Lung (tissue), 12 donors: Measurements from ENCODE around the gene SSRP1. TPM values are rescaled to one million over a fixed set of nuclear protein-coding genes. Genes with fewer than 3 reads are reported as not detected.
A peak's percentile ranks its signal among the peaks of the same experiment; 100 is the strongest.

Experiments
- ATAC-seq: fragments of 200-7000 bp; cut with Tn5 transposase; one replicate; pipeline ENCODE4 v1.9.1; 2020; ENCODE audit warnings: moderate number of reproducible peaks; ENCODE audit not compliant: insufficient read depth, low FRiP score
- DNase-seq, 3 donors: peaks; one replicate each; pipeline ENCODE4 v3.0.0-alpha.2; 2013 to 2017
- H3K27ac ChIP-seq, 2 donors: one replicate each; pipeline ENCODE4 v1.5.1; 2013; ENCODE audit warnings: mild to moderate bottlenecking in 2 of 2, moderate library complexity in 2 of 2, control low read depth in 1 of 2, inconsistent platforms in 1 of 2, low read depth in 1 of 2, low read length in 1 of 2
- H3K27me3 ChIP-seq, 3 donors: one replicate each; pipeline ENCODE4 v1.5.1; 2013; ENCODE audit warnings: low read length in 2 of 3; ENCODE audit not compliant: control insufficient read depth in 3 of 3, insufficient read depth in 3 of 3
- H3K36me3 ChIP-seq, 4 donors: one replicate each; pipeline ENCODE4 v1.5.1; 2013; ENCODE audit warnings: low read length in 4 of 4, mild to moderate bottlenecking in 1 of 4, moderate library complexity in 1 of 4; ENCODE audit not compliant: control insufficient read depth in 4 of 4, insufficient read depth in 4 of 4
- H3K4me1 ChIP-seq, 5 donors: one replicate each; pipeline ENCODE4 v1.5.1; 2013; ENCODE audit warnings: low read length in 5 of 5, mild to moderate bottlenecking in 2 of 5, moderate library complexity in 1 of 5; ENCODE audit not compliant: control insufficient read depth in 5 of 5, insufficient read depth in 5 of 5
- H3K4me3 ChIP-seq: one replicate; pipeline ENCODE4 v1.5.1; 2013; ENCODE audit warnings: mild to moderate bottlenecking, control low read depth, moderate library complexity
- H3K9ac ChIP-seq, 2 donors: one replicate each; pipeline ENCODE4 v1.5.1; 2013; ENCODE audit warnings: low read length in 2 of 2, control low read depth in 1 of 2; ENCODE audit not compliant: insufficient read depth in 1 of 2
- H3K9me3 ChIP-seq, 4 donors: one replicate each; pipeline ENCODE4 v1.5.1; 2013; ENCODE audit warnings: low read length in 3 of 4, mild to moderate bottlenecking in 1 of 4, moderate library complexity in 1 of 4; ENCODE audit not compliant: control insufficient read depth in 4 of 4, insufficient read depth in 3 of 4
- CTCF ChIP-seq: IDR thresholded peaks from 2 replicates; pipeline ENCODE4 v1.5.1; 2012; ENCODE audit warnings: mild to moderate bottlenecking; ENCODE audit errors: control extremely low read depth, extremely low read depth
- WGBS, 2 donors: extraction: QIAGEN DNeasy Blood & Tissue Kit; methylation state at CpG; one replicate each; pipeline ENCODE4 v1.1.7; 2013; 5-methylcytosine and 5-hydroxymethylcytosine counted together
- polyA plus RNA-seq, 2 donors: library from polyadenylated mRNA; stranded (reverse); fragments of 200-250 nt; gene quantifications; one replicate each; pipeline ENCODE4 v1.2.1, GENCODE V29; 2013
- total RNA-seq, 2 donors: library from RNA; depleted of rRNA in 1 of 2; stranded (reverse); fragments of >200 nt in 1 of 2; gene quantifications; one replicate each; pipeline ENCODE4 v1.2.1, GENCODE V29; 2014 to 2021
- donor health status: control.
- donor health status: control.
- donor health status: Bipolar disorder and iron deficiency.
- donor health status: healthy.
- donor health status: DM: yes; HTN: yes; CAD: no.

SSRP1 gene
- total and polyA plus RNA-seq, 4 donors, result 37.1 to 76.9 (median 64.6) TPM

- H3K9ac ChIP-seq, result peak overlapping the region in 1 of 2 donors; percentile 75
Observed at GRCh38 chr11:57276971-57277675, 58.6 kb downstream of the SSRP1 start.

GRCh38 chr11:57276169-57276970 is 59.3 kb downstream of the SSRP1 start:
- ATAC-seq (no peak), DNase-seq (no peak)
- Histone ChIP-seq H3K36me3 (no peaks in the 10 kb centered on the region), H3K9me3 (peaks cover 0 to 7% (median 3%) of the 10 kb centered on the region in 4 donors), H3K9ac (no peak overlapping the region), H3K27ac (peak overlapping the region; percentile 26 to 30), H3K4me1 (peaks cover 0 to 18% (median 7%) of the 10 kb centered on the region in 5 donors), H3K4me3 (no peak overlapping the region), H3K27me3 (no peaks in the 10 kb centered on the region)
- WGBS, 2 donors, result 65 to 76% methylated on average over 3 of the region's 3 CpGs
- no peak for TF ChIP-seq CTCF

More at GRCh38 chr11:57276971-57277675, 58.6 kb downstream of the SSRP1 start:
- no peaks in the 10 kb centered on the region for H3K36me3 ChIP-seq
- ATAC-seq, result no peak
- TF ChIP-seq CTCF, result no peak
- H3K4me3 ChIP-seq, result no peak overlapping the region
- peaks cover 0 to 7% (median 3%) of the 10 kb centered on the region in 4 donors for H3K9me3 ChIP-seq
- WGBS, 2 donors, result 38 to 43% methylated on average over 6 of the region's 6 CpGs
- H3K27me3 ChIP-seq, result no peaks in the 10 kb centered on the region
- H3K27ac ChIP-seq, result peak overlapping the region; percentile 41 to 97
- peak in 2 of 3 donors; percentile 46 to 53 for DNase-seq
- peaks cover 0 to 18% (median 7%) of the 10 kb centered on the region in 5 donors for H3K4me1 ChIP-seq

Other genes starting within 250 kb of the SSRP1 start
- 1 to 10 TPM in 1 of 2 donors, under 1 TPM in 1; 0.09 to 2.9 TPM for gene LRRC55, start 153.9 kb downstream of the SSRP1 start, total RNA-seq
- gene LRRC55, start 153.9 kb downstream of the SSRP1 start, polyA plus RNA-seq, result under 1 TPM; 0.02 to 0.09 TPM
- 10 to 100 TPM in 1 of 2 donors, 1 to 10 TPM in 1; 8.6 to 93.8 TPM for gene APLNR, start 98.6 kb downstream of the SSRP1 start, total RNA-seq
- 1 to 10 TPM in 1 of 2 donors, under 1 TPM in 1; 0.39 to 1.3 TPM for gene APLNR, start 98.6 kb downstream of the SSRP1 start, polyA plus RNA-seq
- 100 to 1,000 TPM; 107 to 220 TPM for gene TNKS1BP1, start 10.9 kb downstream of the SSRP1 start, total RNA-seq
- gene TNKS1BP1, start 10.9 kb downstream of the SSRP1 start, polyA plus RNA-seq, result 100 to 1,000 TPM in 1 of 2 donors, 10 to 100 TPM in 1; 87.0 to 171 TPM
- under 1 TPM in 1 of 2 donors, not detected in 1; 0.11 TPM for gene P2RX3, start 2.5 kb upstream of the SSRP1 start, total RNA-seq
- gene P2RX3, start 2.5 kb upstream of the SSRP1 start, polyA plus RNA-seq, result not detected
- 1 to 10 TPM in 1 of 2 donors, not detected in 1; 1.4 TPM for gene PRG3, start 45.3 kb upstream of the SSRP1 start, total RNA-seq
- under 1 TPM in 1 of 2 donors, not detected in 1; 0.63 TPM for gene PRG3, start 45.3 kb upstream of the SSRP1 start, polyA plus RNA-seq
- gene PRG2, start 54.8 kb upstream of the SSRP1 start, total RNA-seq, result under 1 TPM; 0.68 to 0.71 TPM
- 1 to 10 TPM in 1 of 2 donors, under 1 TPM in 1; 0.94 to 5.3 TPM for gene PRG2, start 54.8 kb upstream of the SSRP1 start, polyA plus RNA-seq
- 100 to 1,000 TPM in 1 of 2 donors, 10 to 100 TPM in 1; 23.3 to 148 TPM for gene SLC43A3, start 91.2 kb upstream of the SSRP1 start, total RNA-seq
- gene SLC43A3, start 91.2 kb upstream of the SSRP1 start, polyA plus RNA-seq, result 100 to 1,000 TPM in 1 of 2 donors, 10 to 100 TPM in 1; 61.4 to 155 TPM
- 1 to 10 TPM in 1 of 2 donors, under 1 TPM in 1; 0.31 to 4.8 TPM for gene RTN4RL2, start 124.6 kb upstream of the SSRP1 start, total RNA-seq
- gene RTN4RL2, start 124.6 kb upstream of the SSRP1 start, polyA plus RNA-seq, result 1 to 10 TPM; 1.5 to 1.8 TPM
- 10 to 100 TPM; 18.5 to 18.7 TPM for gene SLC43A1, start 179.8 kb upstream of the SSRP1 start, total RNA-seq
- 10 to 100 TPM; 10.3 to 14.8 TPM for gene SLC43A1, start 179.8 kb upstream of the SSRP1 start, polyA plus RNA-seq
- 10 to 100 TPM; 10.4 to 46.5 TPM for gene TIMM10, start 194.9 kb upstream of the SSRP1 start, total RNA-seq
- 10 to 100 TPM; 45.1 to 64.7 TPM for gene TIMM10, start 194.9 kb upstream of the SSRP1 start, polyA plus RNA-seq
- gene SMTNL1, start 201.7 kb upstream of the SSRP1 start, total RNA-seq, result not detected
- gene SMTNL1, start 201.7 kb upstream of the SSRP1 start, polyA plus RNA-seq, result not detected
- gene UBE2L6, start 231.8 kb upstream of the SSRP1 start, total RNA-seq, result 10 to 100 TPM; 38.9 to 97.1 TPM
- 100 to 1,000 TPM in 1 of 2 donors, 10 to 100 TPM in 1; 44.9 to 129 TPM for gene UBE2L6, start 231.8 kb upstream of the SSRP1 start, polyA plus RNA-seq